GM03348 (cell line): ENCODE results near the gene E4F1.

Experiments used
- DNase-seq: peaks from one replicate; pipeline ENCODE4 v3.0.0; 2012; ENCODE audit warnings: low spot score

Gene E4F1

GRCh38 chr16:2223221-2223941 is at the start of gene E4F1:
Gene E4F1, plus strand, starts transcription at chr16:2223591. Its CDS starts 23 bp downstream, at chr16:2223614.
- DNase-seq, result peak; percentile 99

GRCh38 chr16:2173916-2174315 is 49.5 kb upstream of the E4F1 start:
- DNase-seq, result no peak

GRCh38 chr16:2174396-2175131 is 48.8 kb upstream of the E4F1 start:
- no peak for DNase-seq

GRCh38 chr16:2175454-2175853 is 47.9 kb upstream of the E4F1 start:
- DNase-seq, result no peak

- no peak for DNase-seq
Measured at GRCh38 chr16:2176047-2176446, 47.3 kb upstream of the E4F1 start.

GRCh38 chr16:2177101-2177500 is 46.3 kb upstream of the E4F1 start:
- no peak for DNase-seq

- DNase-seq, result no peak
Measured at GRCh38 chr16:2177561-2177960, 45.8 kb upstream of the E4F1 start.

- peak; percentile 47 for DNase-seq
Measured at GRCh38 chr16:2178321-2179106, 44.9 kb upstream of the E4F1 start.

GRCh38 chr16:2179107-2179501 is 44.3 kb upstream of the E4F1 start:
- no peak for DNase-seq

GRCh38 chr16:2179576-2179975 is 43.8 kb upstream of the E4F1 start:
- DNase-seq, result no peak

- no peak for DNase-seq
Measured at GRCh38 chr16:2180461-2180860, 42.9 kb upstream of the E4F1 start.

GRCh38 chr16:2180962-2181923 is 42.1 kb upstream of the E4F1 start:
- DNase-seq, result no peak

- no peak for DNase-seq
Measured at GRCh38 chr16:2181952-2182351, 41.4 kb upstream of the E4F1 start.

GRCh38 chr16:2183671-2184070 is 39.7 kb upstream of the E4F1 start:
- no peak for DNase-seq

- no peak for DNase-seq
Measured at GRCh38 chr16:2184346-2184745, 39.0 kb upstream of the E4F1 start.

GRCh38 chr16:2184962-2185361 is 38.4 kb upstream of the E4F1 start:
- DNase-seq, result no peak

GRCh38 chr16:2186064-2186463 is 37.3 kb upstream of the E4F1 start:
- no peak for DNase-seq

- DNase-seq, result no peak
Measured at GRCh38 chr16:2186505-2186904, 36.9 kb upstream of the E4F1 start.

GRCh38 chr16:2187212-2187611 is 36.2 kb upstream of the E4F1 start:
- DNase-seq, result no peak

GRCh38 chr16:2188395-2188794 is 35.0 kb upstream of the E4F1 start:
- no peak for DNase-seq

- no peak for DNase-seq
Measured at GRCh38 chr16:2189252-2189893, 34.0 kb upstream of the E4F1 start.
